IMR-90 (cell line): ENCODE results near the gene SURF2. TPM values are rescaled to one million over a fixed set of nuclear protein-coding genes. Genes with fewer than 3 reads are reported as not detected.

Source experiments
- ATAC-seq: fragments of 200-7000 bp; cut with Tn5 transposase; 2 replicates; pipeline ENCODE4 v1.9.1; 2020; ENCODE audit warnings: low read depth, mild to moderate bottlenecking, moderate library complexity
- BruUV-seq: library from RNA; stranded (reverse); fragments of 400-500 nt; replicated peaks from 2 replicates; lab custom pipeline; 2021; lab: Mats Ljungman, UMichigan
- CTCF ChIA-PET: fragments of 300-600 bp; formaldehyde crosslinking; extraction: SDS; loops from one replicate; lab custom pipeline; 2021; ENCODE audit warnings: antibody characterized with exemption; lab: Yijun Ruan, JAX
- POLR2A ChIA-PET: fragments of 300-600 bp; sonication (Branson Sonifier 250); formaldehyde crosslinking; loops from one replicate; lab custom pipeline; 2022; ENCODE audit warnings: antibody characterized with exemption; ENCODE audit not compliant: unreplicated experiment; lab: Charles Lee
- DNase-seq: peaks from one replicate; pipeline ENCODE4 v3.0.0; 2013
- H2AFZ ChIP-seq: replicated peaks from 2 replicates; pipeline ENCODE3; 2013; ENCODE audit warnings: low read length, mild to moderate bottlenecking; ENCODE audit not compliant: poor library complexity
- H2AK5ac ChIP-seq: 2 replicates; pipeline ENCODE4 v1.6.1; 2013; ENCODE audit warnings: low read depth, low read length, inconsistent platforms
- H2AK9ac ChIP-seq: replicated peaks from 2 replicates; pipeline ENCODE3; 2013; ENCODE audit warnings: mild to moderate bottlenecking, low read depth, low read length, moderate library complexity; ENCODE audit not compliant: poor library complexity
- H2BK120ac ChIP-seq: 2 replicates; pipeline ENCODE4 v1.6.1; 2013; ENCODE audit warnings: low read depth, low read length, inconsistent platforms
- H2BK15ac ChIP-seq: 3 replicates; pipeline ENCODE4 v1.6.1; 2013; ENCODE audit warnings: low read depth, low read length, inconsistent platforms
- H2BK20ac ChIP-seq: 2 replicates; pipeline ENCODE4 v1.6.1; 2013; ENCODE audit warnings: low read depth, mild to moderate bottlenecking, inconsistent platforms, low read length, moderate library complexity
- H2BK5ac ChIP-seq: 2 replicates; pipeline ENCODE4 v1.6.1; 2013; ENCODE audit warnings: mild to moderate bottlenecking, low read depth, low read length, inconsistent platforms; ENCODE audit not compliant: poor library complexity, severe bottlenecking
- H3K14ac ChIP-seq: replicated peaks from 2 replicates; pipeline ENCODE4 v1.6.1; 2013; ENCODE audit warnings: low read depth, low read length, inconsistent platforms
- H3K18ac ChIP-seq: 2 replicates; pipeline ENCODE4 v1.6.1; 2013; ENCODE audit warnings: low read depth, low read length, control low read depth
- H3K23ac ChIP-seq: 2 replicates; pipeline ENCODE4 v1.6.1; 2013; ENCODE audit warnings: low read depth, low read length, inconsistent platforms
- H3K27ac ChIP-seq: 2 replicates; pipeline ENCODE4 v1.5.1; 2013; ENCODE audit warnings: mild to moderate bottlenecking, control low read depth, low read length; ENCODE audit not compliant: insufficient read depth
- H3K27me3 ChIP-seq: 2 replicates; pipeline ENCODE4 v1.6.1; 2013; ENCODE audit warnings: low read length; ENCODE audit not compliant: control insufficient read depth, insufficient read depth
- H3K36me3 ChIP-seq: 2 replicates; pipeline ENCODE4 v1.6.1; 2013; ENCODE audit warnings: low read length, mixed read lengths; ENCODE audit not compliant: control insufficient read depth, insufficient read depth
- H3K4ac ChIP-seq: 2 replicates; pipeline ENCODE4 v1.6.1; 2013; ENCODE audit warnings: low read depth, low read length, inconsistent platforms
- H3K4me1 ChIP-seq: 2 replicates; pipeline ENCODE4 v1.6.1; 2013; ENCODE audit warnings: low read length, mixed read lengths; ENCODE audit not compliant: control insufficient read depth, insufficient read depth
- H3K4me2 ChIP-seq: 2 replicates; pipeline ENCODE4 v1.6.1; 2013; ENCODE audit warnings: low read depth, mild to moderate bottlenecking, control low read depth, low read length, moderate library complexity
- H3K4me3 ChIP-seq: 2 replicates; pipeline ENCODE4 v1.5.1; 2013; ENCODE audit warnings: low read depth, mild to moderate bottlenecking, control low read depth, low read length, moderate library complexity; ENCODE audit not compliant: insufficient read depth
- H3K56ac ChIP-seq: 2 replicates; pipeline ENCODE4 v1.6.1; 2013; ENCODE audit warnings: low read length, inconsistent platforms; ENCODE audit not compliant: insufficient read depth; ENCODE audit errors: extremely low read depth
- H3K79me1 ChIP-seq, 2 experiments: 2 replicates each; pipeline ENCODE4 v1.6.1; 2013; ENCODE audit warnings: low read length in 2 of 2, inconsistent platforms in 1 of 2, low read depth in 1 of 2
- H3K9ac ChIP-seq: 2 replicates; pipeline ENCODE4 v1.6.1; 2013; ENCODE audit warnings: low read depth, low read length, control low read depth
- H3K9me1 ChIP-seq: 2 replicates; pipeline ENCODE4 v1.6.1; 2013; ENCODE audit warnings: low read length, inconsistent platforms; ENCODE audit not compliant: insufficient read depth
- H3K9me3 ChIP-seq: 2 replicates; pipeline ENCODE4 v1.6.1; 2013; ENCODE audit warnings: low read length; ENCODE audit not compliant: control insufficient read depth, insufficient read depth
- H4K20me1 ChIP-seq: 2 replicates; pipeline ENCODE4 v1.6.1; 2013; ENCODE audit warnings: low read length, inconsistent platforms; ENCODE audit not compliant: insufficient read depth
- H4K5ac ChIP-seq: 2 replicates; pipeline ENCODE4 v1.6.1; 2013; ENCODE audit warnings: mild to moderate bottlenecking, low read depth, low read length, control low read depth
- H4K8ac ChIP-seq, 2 experiments: 2 replicates each; pipeline ENCODE4 v1.6.1; 2013; ENCODE audit warnings: low read depth in 2 of 2, low read length in 2 of 2, control low read depth in 1 of 2, inconsistent platforms in 1 of 2
- H4K91ac ChIP-seq: 2 replicates; pipeline ENCODE4 v1.6.1; 2013; ENCODE audit warnings: low read depth, low read length, inconsistent platforms; ENCODE audit not compliant: insufficient read depth
- BHLHE40 ChIP-seq: fragments of 150-350 bp; IDR thresholded peaks from 2 replicates; pipeline ENCODE4 v1.6.1; 2016; ENCODE audit warnings: mild to moderate bottlenecking, low read depth, low read length
- CEBPB ChIP-seq: IDR thresholded peaks from 2 replicates; pipeline ENCODE4 v1.6.1; 2012; ENCODE audit warnings: low read depth, low read length, improper control_type of control experiment
- CHD1 ChIP-seq: IDR thresholded peaks from 2 replicates; pipeline ENCODE4 v1.6.1; 2012; ENCODE audit warnings: low read depth, low read length, improper control_type of control experiment
- CTCF ChIP-seq: conservative IDR thresholded peaks from 2 replicates; pipeline ENCODE4 v1.5.1; 2012; ENCODE audit warnings: mild to moderate bottlenecking, low read depth, low read length, improper control_type of control experiment
- ELK1 ChIP-seq: fragments of 150-350 bp; IDR thresholded peaks from 2 replicates; pipeline ENCODE4 v1.6.1; 2016; ENCODE audit warnings: low read depth, mild to moderate bottlenecking, low read length, moderate library complexity, borderline replicate concordance
- FOS ChIP-seq: fragments of 150-350 bp; IDR thresholded peaks from 2 replicates; pipeline ENCODE4 v1.6.1; 2016; ENCODE audit warnings: low read depth, low read length
- MAFK ChIP-seq: IDR thresholded peaks from 2 replicates; pipeline ENCODE4 v1.6.1; 2012; ENCODE audit warnings: low read depth, low read length, improper control_type of control experiment
- MXI1 ChIP-seq: IDR thresholded peaks from 2 replicates; pipeline ENCODE4 v1.6.1; 2012; ENCODE audit warnings: low read depth, mild to moderate bottlenecking, low read length, moderate library complexity, borderline replicate concordance
- NFE2L2 ChIP-seq: fragments of 150-350 bp; IDR thresholded peaks from 2 replicates; pipeline ENCODE4 v1.6.1; 2016; ENCODE audit warnings: low read depth, mild to moderate bottlenecking, low read length
- POLR2A ChIP-seq: IDR thresholded peaks from 2 replicates; pipeline ENCODE4 v1.6.1; 2012; ENCODE audit warnings: mild to moderate bottlenecking, low read depth, low read length
- RAD21 ChIP-seq: IDR thresholded peaks from 2 replicates; pipeline ENCODE4 v1.6.1; 2012; ENCODE audit warnings: low read length, improper control_type of control experiment
- RCOR1 ChIP-seq: IDR thresholded peaks from 2 replicates; pipeline ENCODE4 v1.6.1; 2012; ENCODE audit warnings: mild to moderate bottlenecking, low read length, improper control_type of control experiment; ENCODE audit not compliant: insufficient replicate concordance
- RFX5 ChIP-seq: IDR thresholded peaks from 2 replicates; pipeline ENCODE4 v1.8.0; 2012; ENCODE audit warnings: low read depth, mild to moderate bottlenecking, low read length, moderate library complexity
- SMC3 ChIP-seq: fragments of 150-350 bp; IDR thresholded peaks from 2 replicates; pipeline ENCODE4 v1.6.1; 2016; ENCODE audit warnings: low read depth, mild to moderate bottlenecking, antibody characterized with exemption, low read length, moderate library complexity
- USF2 ChIP-seq: fragments of 150-350 bp; IDR thresholded peaks from 2 replicates; pipeline ENCODE4 v1.6.1; 2017; ENCODE audit warnings: mild to moderate bottlenecking, antibody characterized with exemption, low read length, low read depth
- WGBS, 2 experiments: methylation state at CpG; one replicate each; pipeline versions ENCODE4 v1.1.5 to v1.1.7; 2013; ENCODE audit warnings: missing lambda C conversion rate in 2 of 2; ENCODE audit not compliant: insufficient read length in 1 of 2; ENCODE audit errors: extremely low coverage in 2 of 2; 5-methylcytosine and 5-hydroxymethylcytosine counted together
- dilution Hi-C: fragments of 300-500 bp; cut with HindIII; formaldehyde crosslinking; loops from one replicate; pipeline ENCODE4 v1.14.3; 2018; ENCODE audit warnings: low sequenced_read_pairs; ENCODE audit not compliant: unreplicated experiment
- in situ Hi-C: fragments of 300-500 bp; cut with MboI; formaldehyde crosslinking; loops from 3 replicates; pipeline ENCODE4 v1.14.3; 2019; ENCODE audit warnings: low sequenced_read_pairs, inconsistent platforms, mixed read lengths
- intact Hi-C: fragments of 100-400 bp; cut with micrococcal nuclease; formaldehyde crosslinking; loops from 2 replicates; pipeline ENCODE4 v1.10.0; 2022
- polyA plus RNA-seq, 3 experiments: library from polyadenylated mRNA; depleted of rRNA; stranded (reverse); fragments of >200 nt; gene quantifications; 2 replicates each; pipeline ENCODE4 v1.2.3, GENCODE V29; 2012; ENCODE audit warnings: low replicate concordance in 1 of 3
- total RNA-seq: library from RNA; depleted of rRNA; stranded (reverse); fragments of >200 nt; gene quantifications from 2 replicates; pipeline ENCODE4 v1.2.3, GENCODE V29; 2012

Gene SURF2
- total and polyA plus RNA-seq, 2 of the 4 experiments (the other 2 are of a cell fraction), result 9.9 to 16.3 TPM

- no peak for ATAC-seq
- no peaks in the 10 kb centered on the region; the same call in 1 of the 2 replicates for H3K9me1 ChIP-seq
- H3K56ac ChIP-seq, result no peak overlapping the region
- H3K4me1 ChIP-seq, result peaks cover 10% of the 10 kb centered on the region; the same call in 1 of the 2 replicates
- H3K27ac ChIP-seq, result no peak overlapping the region
- no peak for DNase-seq
- H3K27me3 ChIP-seq, result no peaks in the 10 kb centered on the region
- H4K5ac ChIP-seq, result no peak overlapping the region
- no peak overlapping the region for H3K4ac ChIP-seq
- BruUV-seq, result no TSS peak
- H3K14ac ChIP-seq, result no peak overlapping the region
- H3K23ac ChIP-seq, result no peak overlapping the region
- H2AK5ac ChIP-seq, result no peak overlapping the region
- H3K36me3 ChIP-seq, result peaks cover 44% of the 10 kb centered on the region
- H2BK5ac ChIP-seq, result no peak overlapping the region
- no peak overlapping the region for H2AFZ ChIP-seq
- intact Hi-C loops, result no loop called here
- in situ Hi-C loops, result no loop called here
- no peak overlapping the region for H4K91ac ChIP-seq
- H4K20me1 ChIP-seq, result peaks cover 56% of the 10 kb centered on the region
- no peak overlapping the region for H3K4me3 ChIP-seq
- no peak overlapping the region for H3K4me2 ChIP-seq
- no peak overlapping the region for H2BK20ac ChIP-seq
- WGBS, 2 experiments, result 73% methylated on average over 3 of the region's 20 CpGs; no CpG with 5 or more reads in 1 of the 2 experiments
- dilution Hi-C loops, result no loop called here
- ChIA-PET POLR2A (no interaction called here), CTCF (interaction anchor here (0.7 kb wide), 1 partner anchor 20 kb away, joined by 4 read pairs; no protein-coding TSS in a partner anchor)
- no peak overlapping the region for H3K18ac ChIP-seq
- no peaks in the 10 kb centered on the region for H3K9me3 ChIP-seq
- no peak overlapping the region for H3K9ac ChIP-seq
- H3K79me1 ChIP-seq, result peaks cover 37 to 87% of the 10 kb centered on the region in 2 experiments
- peak overlapping the region in 1 of 2 experiments; percentile 16; a peak in 1 of 4 replicates for H4K8ac ChIP-seq
- no peak overlapping the region for H2BK15ac ChIP-seq
- no peak overlapping the region for H2BK120ac ChIP-seq
- H2AK9ac ChIP-seq, result no peak overlapping the region
- TF ChIP-seq CTCF, result peak; percentile 34
- no peak for TF ChIP-seq ELK1
- no peak for TF ChIP-seq MAFK
- no peak for TF ChIP-seq FOS
- peak; percentile 49 for TF ChIP-seq RAD21
- TF ChIP-seq RFX5, result no peak
- TF ChIP-seq BHLHE40, result 0 out of 2 replicates have a peak, but pooled peaks have one; percentile 10
- TF ChIP-seq RCOR1, result no peak
- TF ChIP-seq NFE2L2, result no peak
- TF ChIP-seq POLR2A, result no peak
- TF ChIP-seq SMC3, result no peak
- TF ChIP-seq CHD1, result no peak
- no peak for TF ChIP-seq CEBPB
- TF ChIP-seq MXI1, result no peak
- no peak for TF ChIP-seq USF2
Observed at GRCh38 chr9:133359399-133360175, 3.2 kb downstream of the SURF2 start.
